HL-60 (cell line): ENCODE measurements around the gene PRDM12.

ENCODE experiments used
- CTCF ChIP-seq: IDR thresholded peaks from one replicate; pipeline ENCODE4 v1.5.1; 2011; ENCODE audit warnings: low read length, control low read depth, inconsistent platforms; ENCODE audit not compliant: insufficient read depth
- GABPA ChIP-seq: IDR thresholded peaks from 2 replicates; pipeline ENCODE4 v1.6.1; 2012; ENCODE audit warnings: low read depth
- SPI1 ChIP-seq: IDR thresholded peaks from 2 replicates; pipeline ENCODE4 v1.6.1; 2012; ENCODE audit warnings: low read depth, mild to moderate bottlenecking, borderline replicate concordance

GRCh38 chr9:130662099-130662969, 2.1 kb upstream of the PRDM12 start:
- TF ChIP-seq CTCF (no peak), GABPA (no peak), SPI1 (no peak)
